GM19463 (cell line): Measurements from ENCODE around the gene RTL3.
"Not testable (repeated sequence)": the region's sequence is repeated elsewhere in the genome, so short reads cannot be mapped to it uniquely, and the experiment has no call there.

ENCODE experiments used
- ATAC-seq: cut with Tn5 transposase; IDR thresholded peaks from one replicate; pipeline ENCODE4 v1.9.1; 2021; ENCODE audit warnings: mild to moderate bottlenecking, moderate library complexity; ENCODE audit not compliant: unreplicated experiment

The RTL3 gene, protein sequence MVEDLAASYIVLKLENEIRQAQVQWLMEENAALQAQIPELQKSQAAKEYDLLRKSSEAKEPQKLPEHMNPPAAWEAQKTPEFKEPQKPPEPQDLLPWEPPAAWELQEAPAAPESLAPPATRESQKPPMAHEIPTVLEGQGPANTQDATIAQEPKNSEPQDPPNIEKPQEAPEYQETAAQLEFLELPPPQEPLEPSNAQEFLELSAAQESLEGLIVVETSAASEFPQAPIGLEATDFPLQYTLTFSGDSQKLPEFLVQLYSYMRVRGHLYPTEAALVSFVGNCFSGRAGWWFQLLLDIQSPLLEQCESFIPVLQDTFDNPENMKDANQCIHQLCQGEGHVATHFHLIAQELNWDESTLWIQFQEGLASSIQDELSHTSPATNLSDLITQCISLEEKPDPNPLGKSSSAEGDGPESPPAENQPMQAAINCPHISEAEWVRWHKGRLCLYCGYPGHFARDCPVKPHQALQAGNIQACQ

DNA sequence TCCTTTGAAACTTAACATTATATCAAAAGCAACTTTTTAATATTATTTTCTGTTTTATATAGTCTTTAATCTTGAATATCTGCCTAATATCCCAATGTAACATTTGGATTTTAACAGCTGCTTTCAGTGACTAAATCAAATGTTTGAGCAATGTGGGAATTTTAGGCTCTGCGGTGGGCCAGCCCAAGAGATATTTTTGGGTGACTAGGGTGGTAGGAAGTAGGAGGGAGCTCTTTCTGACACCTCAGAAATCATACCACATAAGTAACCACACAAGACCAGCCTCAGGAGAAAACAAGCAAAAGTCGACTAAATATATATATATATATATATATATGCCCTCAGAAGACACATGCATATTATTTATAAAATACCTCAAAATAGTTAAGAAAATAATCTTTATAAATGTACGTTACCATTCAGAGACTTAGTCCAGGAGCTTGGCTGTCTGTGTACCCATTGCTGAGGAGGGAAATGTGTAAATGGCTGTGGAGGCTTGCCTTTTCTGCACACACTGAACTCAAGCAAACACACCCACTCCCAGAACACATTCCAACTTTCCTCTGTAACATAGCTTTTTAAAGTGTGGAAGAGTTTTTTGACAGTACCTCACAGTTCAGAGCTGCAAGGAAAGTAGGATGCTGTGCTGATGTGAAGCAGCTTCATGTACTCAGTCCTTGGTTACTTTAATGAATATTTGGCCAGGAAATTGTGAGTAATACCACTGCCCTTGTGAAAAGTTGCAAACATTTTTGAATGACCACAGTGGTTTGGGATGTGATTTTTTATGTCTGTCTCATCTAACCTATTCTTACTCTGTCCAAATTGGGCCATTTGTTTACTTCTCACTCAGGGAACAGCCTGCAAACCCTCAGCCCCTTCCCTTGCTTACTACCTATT lies at the start of gene RTL3:
TSS of gene RTL3 (minus strand) at position 484 of the 900 bp plus-strand sequence. CDS start 908 bp downstream, outside the sequence.
- no peak for ATAC-seq

DNA sequence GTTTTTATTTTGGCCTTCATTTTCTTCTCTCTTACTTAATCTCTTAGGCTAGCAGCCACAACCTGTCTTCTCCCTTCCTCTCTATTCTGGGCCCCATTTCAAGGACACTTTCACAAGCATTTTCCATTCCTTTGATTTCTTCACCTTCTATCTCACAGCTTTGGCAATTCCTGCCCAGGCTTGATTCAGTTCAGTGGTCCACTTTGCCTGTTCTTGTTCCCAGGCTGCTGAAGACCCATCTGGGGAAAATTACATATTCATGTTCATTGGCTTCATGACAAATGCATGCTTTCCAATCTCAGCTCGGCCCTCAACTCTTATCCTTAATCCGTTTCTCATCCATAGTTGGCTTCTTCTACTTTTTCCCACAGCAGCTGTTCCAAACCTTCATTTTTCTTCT lies 49.7 kb upstream of the RTL3 start:
- ATAC-seq, result no peak

DNA sequence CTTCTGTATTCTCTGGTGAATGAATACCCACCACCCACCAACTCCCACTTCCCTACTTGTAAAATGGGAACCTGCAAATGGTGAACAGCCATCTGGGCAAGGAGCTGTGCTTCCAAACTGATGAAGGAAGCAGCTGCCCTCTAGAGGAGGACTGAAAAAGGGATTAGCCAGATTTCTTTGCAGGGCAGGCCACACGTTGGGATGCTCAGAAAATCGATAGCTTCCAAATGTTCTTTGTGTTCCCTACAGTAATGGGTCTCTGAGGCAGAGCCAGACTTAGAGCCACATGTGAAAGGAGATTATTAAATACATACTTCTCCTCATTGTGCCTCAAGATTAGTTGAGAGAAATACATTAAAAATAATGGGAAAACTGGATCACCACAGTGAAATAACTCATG lies 49.1 kb upstream of the RTL3 start:
- no peak for ATAC-seq

DNA sequence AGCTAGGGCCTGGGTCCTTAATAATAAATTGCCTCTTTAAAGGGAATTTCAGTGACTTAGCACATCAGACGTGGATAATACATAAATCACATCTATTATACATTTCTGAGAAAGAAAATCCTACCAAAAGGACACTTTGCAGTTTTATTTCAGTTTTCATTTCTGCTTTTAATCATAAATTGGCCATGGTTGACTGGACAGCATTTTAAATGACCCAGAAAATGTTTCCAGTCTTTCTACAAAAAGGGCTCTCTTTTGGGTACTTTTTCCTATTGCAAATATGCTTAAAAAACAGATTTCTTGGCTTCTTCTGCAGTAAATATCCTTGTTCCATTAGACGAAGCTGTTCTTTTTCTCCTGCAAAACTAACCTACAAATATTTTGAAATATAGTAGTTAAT lies 46.9 kb upstream of the RTL3 start:
- ATAC-seq, result no peak

DNA sequence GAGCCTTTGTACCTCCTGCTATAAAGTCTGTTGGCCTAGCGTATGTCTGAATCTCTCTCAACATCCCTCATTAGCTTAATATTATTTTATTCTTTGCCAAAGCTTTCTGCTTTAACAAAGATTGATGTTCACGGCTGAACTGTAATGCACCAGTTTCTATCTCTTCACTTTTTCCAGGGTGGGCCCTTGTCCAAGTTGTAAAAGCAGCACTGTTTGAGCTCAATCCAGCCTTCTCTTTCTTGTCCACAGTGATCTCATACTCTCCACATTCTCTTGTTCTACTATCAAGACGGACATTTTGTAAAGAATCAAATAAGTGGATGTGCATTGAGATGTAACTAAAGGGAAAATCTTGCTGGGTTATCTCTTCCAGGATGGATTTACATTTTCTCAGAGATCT lies 34.4 kb upstream of the RTL3 start:
- no peak for ATAC-seq

DNA sequence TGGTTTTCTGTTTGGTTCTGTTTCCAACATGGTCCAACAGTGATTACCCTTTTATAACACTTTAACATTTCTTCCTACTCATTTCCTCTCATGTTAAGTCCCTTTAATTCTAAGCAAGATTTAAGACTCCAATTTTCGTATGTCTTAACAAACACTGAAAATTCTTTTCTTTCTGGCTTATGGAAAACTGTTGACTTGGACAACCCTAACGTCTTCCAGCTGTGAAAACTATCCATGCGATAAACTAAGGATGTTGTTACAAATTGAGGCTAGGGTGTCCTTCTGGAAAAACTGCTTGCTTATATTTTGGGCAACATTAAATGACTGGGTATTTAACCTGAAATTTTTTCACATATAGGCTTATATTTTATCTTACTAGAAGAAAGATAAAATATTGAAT lies 33.9 kb upstream of the RTL3 start:
- no peak for ATAC-seq

DNA sequence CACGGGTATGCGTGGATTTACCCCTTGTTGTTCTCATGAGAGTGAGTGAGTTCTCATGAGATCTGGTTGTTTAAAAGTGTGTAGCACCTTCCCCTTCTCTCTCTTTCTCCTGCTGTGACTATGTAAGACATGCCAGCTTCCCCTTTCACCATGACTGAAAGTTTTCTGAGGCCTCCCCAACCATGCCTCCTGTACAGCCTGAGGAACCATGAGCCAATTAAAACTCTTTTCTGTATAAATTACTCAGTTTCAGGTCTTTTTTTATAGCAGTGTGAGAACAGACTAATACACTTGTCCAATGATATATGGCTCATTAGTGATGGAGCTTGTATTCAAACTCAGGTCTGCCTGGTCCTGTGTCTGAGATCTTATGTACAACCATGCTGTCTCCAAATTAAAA lies 28.5 kb upstream of the RTL3 start:
- peak; percentile 93 for ATAC-seq

DNA sequence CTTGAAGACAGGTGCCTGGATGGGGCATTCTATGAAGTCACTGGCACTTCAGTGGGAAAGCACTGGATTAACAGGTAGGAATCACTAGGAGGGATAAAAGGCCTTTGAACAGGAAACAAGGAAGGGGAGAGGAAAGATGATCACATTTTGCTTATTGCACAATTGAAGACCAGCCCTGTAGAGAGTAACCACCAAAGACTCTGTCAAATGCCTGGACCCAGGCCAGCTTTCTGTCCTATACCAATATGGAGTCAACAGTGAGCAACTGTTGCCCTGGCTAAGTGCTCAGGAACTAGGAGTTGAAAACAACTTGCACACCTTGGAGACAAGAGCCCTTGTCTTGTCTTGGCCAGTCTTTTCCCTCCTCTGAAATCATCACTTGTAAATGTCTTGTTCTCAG lies 14.1 kb upstream of the RTL3 start:
- ATAC-seq, result no peak

DNA sequence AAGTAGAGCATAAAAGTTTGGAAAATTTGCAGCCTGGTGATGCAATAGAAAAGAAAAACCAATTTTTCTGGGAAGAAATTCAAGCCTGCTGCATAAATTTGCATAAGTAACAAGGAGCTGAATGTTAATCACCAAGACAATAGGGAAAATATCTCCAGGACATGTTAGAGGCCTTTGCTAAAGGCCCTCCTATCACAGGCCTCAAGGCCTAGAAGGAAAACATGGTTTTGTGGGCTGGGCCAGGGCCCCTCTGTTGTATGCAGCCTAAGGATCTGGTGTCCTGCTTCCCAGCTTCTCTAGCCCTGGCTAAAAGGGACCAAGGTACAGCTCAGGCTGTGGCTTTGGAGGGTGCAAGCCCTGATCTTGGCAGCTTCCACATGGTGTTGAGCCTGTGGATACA lies 6.2 kb upstream of the RTL3 start:
- no peak for ATAC-seq

DNA sequence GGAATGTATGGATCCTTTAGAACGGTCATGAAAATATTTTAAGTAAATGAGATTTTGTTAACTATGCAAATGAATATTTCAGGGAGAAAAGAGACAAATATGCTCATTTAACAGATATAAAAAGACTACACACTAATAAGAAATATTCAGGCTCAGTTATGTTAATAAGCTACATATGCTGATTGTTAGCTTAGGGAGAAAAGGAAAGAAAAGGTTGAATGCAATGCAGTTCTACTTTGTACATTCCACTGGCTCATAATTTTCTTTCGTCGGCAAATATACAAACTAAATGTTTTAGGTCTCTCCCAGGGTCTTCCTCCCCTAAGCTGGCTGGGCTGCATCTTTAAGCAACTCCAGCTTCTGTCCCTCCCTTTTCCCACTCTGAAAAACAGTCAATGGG lies 2.7 kb upstream of the RTL3 start:
- ATAC-seq, result no peak

DNA sequence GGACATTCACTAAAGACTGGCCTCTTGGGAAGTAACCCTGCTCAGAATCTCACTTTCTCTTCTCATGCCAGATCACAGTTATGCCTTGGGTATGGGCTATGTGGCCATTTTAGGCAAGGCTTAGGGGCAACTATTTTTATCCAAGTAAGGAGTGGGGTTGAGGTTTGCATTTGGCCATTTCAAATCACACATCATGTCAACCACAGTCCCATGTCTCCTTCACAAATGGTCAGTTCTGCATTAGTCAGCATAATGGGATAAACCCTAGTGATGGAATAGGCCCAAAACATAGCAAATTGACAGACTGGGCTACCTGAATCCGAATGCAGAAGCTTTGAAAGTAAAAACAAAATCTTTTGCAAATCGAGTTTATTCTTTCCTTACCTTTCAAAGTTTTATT lies 827 bp upstream of the RTL3 start:
- ATAC-seq, result no peak

DNA sequence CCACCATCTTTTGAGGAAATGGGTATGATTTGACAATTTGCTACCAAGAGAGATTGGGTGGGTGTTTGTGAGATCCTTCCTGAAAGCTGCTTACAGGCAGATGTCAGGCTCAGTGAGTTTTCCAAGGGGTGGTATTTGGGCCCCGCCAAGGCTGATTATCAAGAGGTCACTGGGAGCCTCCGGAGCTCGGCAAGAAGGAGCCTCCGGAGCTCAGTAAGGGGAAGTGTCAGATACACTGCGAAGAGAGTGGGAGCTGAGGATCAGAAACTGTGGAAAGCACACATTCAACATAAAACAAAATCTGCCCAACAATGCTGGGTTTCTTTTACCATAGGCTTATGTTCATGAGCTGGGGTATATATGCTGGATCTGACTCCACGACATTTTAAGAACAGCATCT lies 714 bp downstream of the RTL3 start:
- ATAC-seq, result no peak

DNA sequence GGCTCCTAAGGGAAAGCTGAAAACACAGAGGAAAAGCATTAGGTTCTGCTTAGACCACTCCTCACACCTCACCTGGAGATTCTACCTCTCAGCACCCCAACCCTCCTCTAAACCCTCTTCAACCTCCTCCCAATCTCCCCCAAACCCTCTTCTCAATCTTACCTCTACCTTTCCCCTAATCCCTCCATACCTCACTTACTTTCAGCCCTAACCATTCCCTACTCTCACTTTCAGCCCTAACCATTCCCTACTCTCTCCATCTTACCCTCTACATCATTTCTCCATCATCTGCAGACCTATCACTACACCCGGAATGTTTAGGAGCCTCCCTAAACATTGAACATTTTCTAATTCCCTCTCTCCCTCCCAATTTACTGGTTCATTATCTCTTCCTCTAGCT lies 3.5 kb downstream of the RTL3 start:
- ATAC-seq, result no peak

DNA sequence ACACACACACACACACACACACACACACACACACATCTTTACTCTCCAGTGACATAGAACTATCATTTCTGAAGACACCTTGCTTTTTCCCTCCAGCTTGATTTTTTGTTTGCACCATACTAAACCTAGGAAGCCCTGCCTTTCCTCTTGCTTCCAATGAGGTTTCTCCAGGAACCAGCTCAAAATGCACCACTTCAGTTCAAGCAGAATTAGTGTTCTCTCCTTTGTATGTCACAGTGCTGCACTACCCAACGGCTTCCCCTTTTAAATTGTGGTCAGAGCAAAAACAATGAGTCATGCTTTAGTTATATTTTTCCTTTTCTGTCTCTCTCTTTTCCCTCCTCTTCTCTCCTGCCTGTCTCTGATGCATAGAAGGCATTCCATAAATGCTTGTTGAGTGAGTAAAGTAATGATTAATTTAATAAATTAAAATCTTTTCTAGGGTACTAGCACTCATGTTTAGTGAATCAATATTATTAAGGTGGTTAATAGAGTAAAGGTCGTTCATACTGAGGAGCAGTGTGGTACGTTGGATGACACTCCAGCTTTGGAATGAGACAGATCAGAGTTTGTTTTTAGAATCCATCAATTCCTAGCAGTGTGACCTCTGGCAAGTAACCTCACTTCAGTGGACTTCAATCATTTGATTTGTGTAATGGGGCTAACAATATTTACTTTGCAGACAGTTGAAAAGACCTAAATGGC lies 5.9 kb downstream of the RTL3 start:
- peak; percentile 48 for ATAC-seq

DNA sequence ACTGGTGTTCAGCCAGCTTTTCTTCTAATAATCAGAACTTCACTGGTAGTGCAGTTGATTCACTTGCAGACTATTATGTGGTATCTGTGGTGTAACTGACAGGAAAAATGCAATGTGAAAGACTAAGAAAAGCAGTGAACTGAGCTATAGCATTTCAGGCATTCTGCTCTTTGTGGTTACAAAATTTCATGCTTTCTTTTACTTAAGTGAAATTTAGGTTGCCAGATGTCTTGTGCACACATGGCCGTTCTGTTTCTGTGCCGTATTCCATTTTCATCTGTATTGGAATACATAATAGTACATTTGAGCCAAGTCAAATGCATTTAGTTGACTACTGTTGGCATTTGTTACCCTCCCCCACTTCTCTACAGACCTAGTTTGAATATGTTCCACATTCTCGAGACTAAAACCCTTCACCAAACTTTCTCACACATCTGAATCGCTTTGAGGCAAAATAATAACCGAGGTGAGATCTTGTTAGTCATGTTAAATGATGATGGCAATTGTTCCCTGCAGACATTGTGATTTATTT lies 8.2 kb downstream of the RTL3 start:
- ATAC-seq, result peak; percentile 80

DNA sequence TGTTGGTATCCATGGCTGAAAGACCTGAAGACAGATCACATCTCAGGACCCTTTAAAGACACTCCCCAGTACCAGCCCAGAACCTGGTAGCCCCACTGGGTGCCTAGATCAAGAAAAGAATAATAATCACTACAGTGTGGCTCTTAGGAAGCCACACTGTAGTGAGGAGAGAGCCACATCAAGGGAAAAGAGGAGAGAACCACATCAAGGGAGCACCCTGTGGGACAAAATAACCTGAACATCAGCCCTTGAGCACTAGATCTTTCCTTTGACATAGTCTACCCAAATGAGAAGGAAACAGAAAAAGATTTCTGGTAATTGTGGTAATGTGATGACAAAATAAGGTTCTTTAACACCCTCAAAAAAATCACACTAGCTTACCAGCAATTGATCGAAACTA lies 15.3 kb downstream of the RTL3 start:
- ATAC-seq, result no peak

DNA sequence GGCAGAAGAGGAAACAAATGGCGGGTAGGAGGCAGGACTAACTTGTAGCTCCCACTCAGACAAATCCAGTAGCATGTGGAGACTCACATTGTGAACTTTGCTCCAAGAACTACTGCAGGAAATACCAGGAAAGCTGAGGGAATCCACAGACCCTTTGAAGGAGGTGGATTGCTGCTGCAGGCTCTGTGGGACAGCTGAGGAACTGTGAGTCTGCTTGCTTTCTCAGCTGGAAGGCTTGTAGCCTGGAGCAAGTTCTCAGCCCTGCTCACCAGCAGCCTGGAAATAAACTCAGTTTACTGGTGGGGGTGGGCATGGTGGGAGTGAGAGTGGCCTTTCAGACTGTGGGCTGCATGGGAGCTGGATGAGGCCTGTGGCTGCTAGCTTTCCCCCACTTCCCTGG lies 16.0 kb downstream of the RTL3 start:
- ATAC-seq, result no peak

DNA sequence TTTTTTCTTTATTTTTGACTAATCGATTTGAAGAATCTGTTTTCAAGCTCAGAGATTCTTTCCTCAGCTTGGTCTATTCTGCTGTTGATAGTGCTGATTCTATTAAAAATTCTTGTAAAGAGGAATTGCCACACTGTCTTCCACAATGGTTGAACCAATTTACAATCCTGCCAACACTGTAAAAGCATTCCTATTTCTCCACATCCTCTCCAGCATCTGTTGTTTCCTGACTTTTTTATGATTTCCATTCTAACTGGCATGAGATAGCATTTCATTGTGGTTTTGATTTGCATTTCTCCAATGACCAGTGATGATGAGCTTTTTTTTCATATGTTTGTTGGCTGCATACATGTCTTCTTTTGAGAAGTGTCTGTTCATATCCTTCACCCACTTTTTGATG lies 23.0 kb downstream of the RTL3 start:
- not testable (repeated sequence) for ATAC-seq

DNA sequence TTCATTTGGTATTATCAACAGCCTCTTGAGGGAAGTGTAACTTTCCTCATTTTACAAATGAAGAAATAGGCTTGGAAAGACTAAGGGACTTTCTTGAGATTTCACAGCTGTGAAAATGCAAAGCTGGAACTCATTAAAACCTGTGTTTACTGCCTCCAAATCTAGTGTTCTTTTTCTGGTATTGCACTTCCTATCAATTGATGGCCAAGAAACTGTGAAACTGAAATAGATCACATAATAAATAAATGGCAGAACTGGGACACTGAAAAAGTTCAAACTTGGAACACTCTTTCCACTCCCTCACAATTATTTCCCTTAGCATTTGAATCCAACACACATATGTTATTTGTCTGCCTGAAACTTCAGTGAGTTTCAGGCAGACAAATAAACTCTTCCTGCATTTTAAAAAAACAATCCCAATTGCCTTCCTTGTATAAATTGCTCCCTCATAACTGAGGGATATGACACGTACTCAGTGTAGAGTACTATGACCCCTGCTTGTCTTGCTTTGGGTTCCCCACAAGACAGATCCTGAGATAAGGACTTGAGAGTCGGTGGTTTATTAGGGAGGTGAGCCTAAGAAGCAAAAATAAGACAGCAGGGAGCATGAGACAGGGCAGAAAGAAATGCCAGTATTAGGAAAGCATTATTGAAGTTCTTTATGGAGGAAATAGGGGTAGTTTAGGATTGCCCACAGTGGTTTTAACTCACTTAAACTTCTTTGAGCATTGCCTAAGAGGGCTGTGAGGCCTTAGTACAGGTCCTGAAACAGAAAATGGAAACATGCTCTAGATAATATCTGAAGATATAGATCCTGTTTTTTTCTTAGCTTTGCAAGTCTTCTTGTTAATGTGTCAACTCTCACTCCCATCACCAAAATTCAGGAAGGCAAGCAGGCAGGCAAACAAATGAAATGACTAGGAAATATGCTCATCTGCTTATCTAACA lies 33.9 kb downstream of the RTL3 start:
- no peak for ATAC-seq

DNA sequence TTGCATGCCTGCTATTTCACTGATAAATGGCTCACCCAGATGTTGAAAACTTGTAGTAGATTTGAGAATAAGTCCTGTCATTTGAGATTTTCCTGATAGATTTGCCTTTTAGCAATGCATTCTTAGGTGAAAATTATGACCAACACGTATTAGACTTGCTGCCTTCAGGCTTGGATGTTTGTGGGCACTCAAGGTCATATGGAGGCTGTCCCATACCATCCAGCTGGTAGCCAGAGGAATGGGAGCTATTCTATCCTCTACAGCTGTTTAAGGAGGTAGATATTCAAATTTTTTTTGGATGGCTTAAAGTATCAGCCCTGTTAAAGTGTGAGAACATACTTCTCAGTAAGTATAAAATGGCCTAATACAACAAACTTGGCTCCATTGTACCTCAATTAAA lies 34.7 kb downstream of the RTL3 start:
- ATAC-seq, result no peak
